GM12875 (cell line): ENCODE measurements around the gene CACNA1I.

Source experiments
- H3K4me3 ChIP-seq: one replicate; pipeline ENCODE4 v1.5.1; 2011; ENCODE audit warnings: low read depth, low read length, control low read depth
- CTCF ChIP-seq: IDR thresholded peaks from 2 replicates; pipeline ENCODE4 v1.5.1; 2011; ENCODE audit warnings: low read depth, mild to moderate bottlenecking, control low read depth, inconsistent platforms, low read length, moderate library complexity, borderline replicate concordance; ENCODE audit not compliant: insufficient read depth

Gene CACNA1I

GRCh38 chr22:39577900-39578299, 7.3 kb downstream of the CACNA1I start:
- no peak overlapping the region for H3K4me3 ChIP-seq
- no peak for TF ChIP-seq CTCF

GRCh38 chr22:39580006-39580441, 9.5 kb downstream of the CACNA1I start:
- H3K4me3 ChIP-seq, result no peak overlapping the region
- TF ChIP-seq CTCF, result no peak

- TF ChIP-seq CTCF, result no peak
Measured at GRCh38 chr22:39580795-39581194, 10.2 kb downstream of the CACNA1I start.

GRCh38 chr22:39581303-39581702, 10.8 kb downstream of the CACNA1I start:
- H3K4me3 ChIP-seq, result no peak overlapping the region
- no peak for TF ChIP-seq CTCF

More at GRCh38 chr22:39580795-39581194, 10.2 kb downstream of the CACNA1I start:
- no peak overlapping the region for H3K4me3 ChIP-seq

GRCh38 chr22:39583066-39583667, 12.6 kb downstream of the CACNA1I start:
- H3K4me3 ChIP-seq, result no peak overlapping the region
- TF ChIP-seq CTCF, result no peak

GRCh38 chr22:39589875-39590274, 19.3 kb downstream of the CACNA1I start:
- TF ChIP-seq CTCF, result no peak
- no peak overlapping the region for H3K4me3 ChIP-seq
